SK-N-SH (cell line): ENCODE data around the gene PCP4L1. TPM values are rescaled to one million over a fixed set of nuclear protein-coding genes. Genes with fewer than 3 reads are reported as not detected.

Source experiments
- CTCF ChIA-PET: fragments of 300-600, 350-600 bp; formaldehyde crosslinking; extraction: SDS; loops from one replicate; lab custom pipeline; 2021; lab: Yijun Ruan, JAX
- POLR2A ChIA-PET: fragments of 350-600 bp; sonication (Branson Sonifier 250); formaldehyde crosslinking; extraction: SDS; loops from one replicate; lab custom pipeline; 2020; ENCODE audit warnings: antibody characterized with exemption, inconsistent platforms; lab: Yijun Ruan, JAX
- DNase-seq: peaks from one replicate; pipeline ENCODE4 v3.0.0; 2012
- H2AFZ ChIP-seq: fragments of 200-600 bp; sonication (generic); 2 replicates; pipeline ENCODE4 v1.8.1; 2016; ENCODE audit warnings: antibody characterized with exemption, mild to moderate bottlenecking, low read depth
- H3F3A ChIP-seq: fragments of 200-600 bp; sonication (generic); replicated peaks from 2 replicates; pipeline ENCODE3; 2016; ENCODE audit warnings: antibody characterized with exemption, mild to moderate bottlenecking; ENCODE audit not compliant: insufficient read depth
- H3K27ac ChIP-seq, 2 experiments: fragments of 200-500 bp in 1 of 2; fragments of 200-600 bp in 1 of 2; sonication (Bioruptor generic) in 1 of 2; sonication (generic), shearing (Covaris generic) in 1 of 2; 2 replicates each; pipeline versions ENCODE4 v1.5.1 to v1.6.1; 2014 to 2016; ENCODE audit warnings: low read depth in 2 of 2, inconsistent platforms in 1 of 2, low read length in 1 of 2, mild to moderate bottlenecking in 1 of 2, mixed read lengths in 1 of 2
- H3K27me3 ChIP-seq: fragments of 200-600 bp; sonication (generic), shearing (Covaris generic); 2 replicates; pipeline ENCODE4 v1.6.1; 2016; ENCODE audit warnings: mixed run types; ENCODE audit not compliant: insufficient read depth
- H3K36me3 ChIP-seq, 2 experiments: fragments of 200-500 bp in 1 of 2; fragments of 200-600 bp in 1 of 2; sonication (Bioruptor generic) in 1 of 2; sonication (generic) in 1 of 2; replicated peaks in 1 of 2; 2 replicates each; pipeline versions ENCODE3 to v1.5.1; 2014 to 2016; ENCODE audit warnings: low read length in 1 of 2, mild to moderate bottlenecking in 1 of 2; ENCODE audit not compliant: insufficient read depth in 2 of 2, control insufficient read depth in 1 of 2
- H3K4me1 ChIP-seq, 2 experiments: fragments of 200-500 bp in 1 of 2; fragments of 200-600 bp in 1 of 2; sonication (Bioruptor generic) in 1 of 2; sonication (generic), shearing (Covaris generic) in 1 of 2; 2 replicates each; pipeline versions ENCODE4 v1.5.1 to v1.6.1; 2014 to 2016; ENCODE audit warnings: low read depth in 1 of 2, low read length in 1 of 2, mixed run types in 1 of 2; ENCODE audit not compliant: insufficient read depth in 2 of 2, control insufficient read depth in 1 of 2
- H3K4me2 ChIP-seq: fragments of 200-600 bp; sonication (generic), shearing (Covaris generic); 2 replicates; pipeline ENCODE4 v1.6.1; 2017; ENCODE audit warnings: mixed run types
- H3K4me3 ChIP-seq, 2 experiments: fragments of 200-500 bp in 1 of 2; fragments of 200-600 bp in 1 of 2; sonication (Bioruptor generic) in 1 of 2; sonication (generic), shearing (Covaris generic) in 1 of 2; 2 replicates each; pipeline versions ENCODE4 v1.5.1 to v1.8.1; 2014 to 2016; ENCODE audit warnings: low read depth in 2 of 2, inconsistent platforms in 1 of 2, low read length in 1 of 2, mild to moderate bottlenecking in 1 of 2, mixed read lengths in 1 of 2, moderate library complexity in 1 of 2
- H3K79me2 ChIP-seq: fragments of 200-600 bp; sonication (generic); 2 replicates; pipeline ENCODE4 v1.8.1; 2017; ENCODE audit warnings: mild to moderate bottlenecking; ENCODE audit not compliant: insufficient read depth
- H3K9ac ChIP-seq: fragments of 200-600 bp; sonication (generic); 2 replicates; pipeline ENCODE4 v1.6.1; 2017; ENCODE audit warnings: mixed run types
- H3K9me2 ChIP-seq: fragments of 200-600 bp; sonication (generic); 2 replicates; pipeline ENCODE4 v1.6.1; 2017; ENCODE audit warnings: mixed run types
- H3K9me3 ChIP-seq: fragments of 200-600 bp; sonication (generic); 2 replicates; pipeline ENCODE4 v1.6.1; 2017; ENCODE audit warnings: mixed run types, mild to moderate bottlenecking, moderate library complexity
- H4K20me1 ChIP-seq: fragments of 200-600 bp; sonication (generic); 2 replicates; pipeline ENCODE4 v1.6.1; 2017; ENCODE audit warnings: mild to moderate bottlenecking, mixed run types; ENCODE audit not compliant: insufficient read depth
- ELF1 ChIP-seq: IDR thresholded peaks from 2 replicates; pipeline ENCODE4 v1.4.0; 2012
- EP300 ChIP-seq, 2 experiments: IDR thresholded peaks; 2 replicates each; pipeline versions ENCODE4 v1.4.0 to v1.6.1; 2012; ENCODE audit warnings: borderline replicate concordance in 1 of 2, low read depth in 1 of 2, low read length in 1 of 2
- EZH2phosphoT487 ChIP-seq: fragments of 200-600 bp; sonication (generic); IDR thresholded peaks from 2 replicates; pipeline ENCODE4 v1.6.1; 2017; ENCODE audit warnings: low read depth, mixed run types, mild to moderate bottlenecking, antibody characterized with exemption, moderate library complexity, borderline replicate concordance
- FOSL2 ChIP-seq: IDR thresholded peaks from 2 replicates; pipeline ENCODE4 v1.4.0; 2012; ENCODE audit warnings: low read depth, mild to moderate bottlenecking, moderate library complexity, borderline replicate concordance
- FOXJ3 ChIP-seq: sonication (generic); formaldehyde crosslinking; IDR thresholded peaks from 2 replicates; pipeline ENCODE4 v1.5.1; 2020; ENCODE audit warnings: mild to moderate bottlenecking, missing genetic modification reagents
- FOXM1 ChIP-seq: IDR thresholded peaks from 2 replicates; pipeline ENCODE4 v1.4.0; 2012; ENCODE audit warnings: low read depth, mild to moderate bottlenecking
- GABPA ChIP-seq: IDR thresholded peaks from 2 replicates; pipeline ENCODE4 v1.4.0; 2012; ENCODE audit warnings: low read depth, mild to moderate bottlenecking
- GATA2 ChIP-seq: sonication (generic); formaldehyde crosslinking; IDR thresholded peaks from 2 replicates; pipeline ENCODE4 v1.5.0; 2020; ENCODE audit warnings: mild to moderate bottlenecking, missing genetic modification reagents
- JUND ChIP-seq: IDR thresholded peaks from 2 replicates; pipeline ENCODE4 v1.4.0; 2012
- MEF2A ChIP-seq: IDR thresholded peaks from 2 replicates; pipeline ENCODE4 v1.4.0; 2012; ENCODE audit warnings: low read depth, borderline replicate concordance
- MXI1 ChIP-seq: IDR thresholded peaks from 2 replicates; pipeline ENCODE4 v1.6.1; 2012; ENCODE audit warnings: mild to moderate bottlenecking, low read depth, low read length, improper control_type of control experiment
- NFIC ChIP-seq: IDR thresholded peaks from 2 replicates; pipeline ENCODE4 v1.4.0; 2012; ENCODE audit warnings: borderline replicate concordance
- NRF1 ChIP-seq: IDR thresholded peaks from 2 replicates; pipeline ENCODE4 v1.6.1; 2012; ENCODE audit warnings: low read depth, mild to moderate bottlenecking, low read length
- RCOR1 ChIP-seq: fragments of 150-350 bp; IDR thresholded peaks from 2 replicates; pipeline ENCODE4 v1.6.1; 2017; ENCODE audit warnings: antibody characterized with exemption, low read length
- RXRA ChIP-seq: IDR thresholded peaks from 2 replicates; pipeline ENCODE4 v1.4.0; 2012; ENCODE audit warnings: low read depth, mild to moderate bottlenecking, borderline replicate concordance
- TAF1 ChIP-seq: IDR thresholded peaks from 2 replicates; pipeline ENCODE4 v1.6.1; 2012; ENCODE audit warnings: low read depth, mild to moderate bottlenecking, low read length, moderate library complexity, borderline replicate concordance
- TCF12 ChIP-seq: IDR thresholded peaks from 2 replicates; pipeline ENCODE4 v1.4.0; 2012
- YY1 ChIP-seq: IDR thresholded peaks from 2 replicates; pipeline ENCODE4 v1.4.0; 2012; ENCODE audit warnings: low read depth, mild to moderate bottlenecking
- WGBS: methylation state at CpG from one replicate; pipeline ENCODE4 v1.1.6; 2017; ENCODE audit warnings: low lambda C conversion rate; 5-methylcytosine and 5-hydroxymethylcytosine counted together
- polyA plus RNA-seq, 3 experiments: library from polyadenylated mRNA; depleted of rRNA; stranded (reverse); fragments of >200 nt; gene quantifications; 2 replicates each; pipeline ENCODE4 v1.2.3, GENCODE V29; 2012
- TF ChIP-seq, protein P1 (sequence below): IDR thresholded peaks from 2 replicates; pipeline ENCODE4 v1.4.0; 2012; ENCODE audit warnings: low read depth
- TF ChIP-seq, protein P2 (sequence below): fragments of 150-350 bp; IDR thresholded peaks from 2 replicates; pipeline ENCODE4 v1.6.1; 2016; ENCODE audit warnings: mild to moderate bottlenecking, low read depth, low read length
- TF ChIP-seq, protein P3 (sequence below): IDR thresholded peaks from 2 replicates; pipeline ENCODE4 v1.6.1; 2012; ENCODE audit warnings: mild to moderate bottlenecking, low read depth, low read length, moderate library complexity
- TF ChIP-seq, protein P4 (sequence below): IDR thresholded peaks from 2 replicates; pipeline ENCODE4 v1.4.0; 2012; ENCODE audit warnings: low read depth, borderline replicate concordance
- TF ChIP-seq, protein P5 (sequence below): IDR thresholded peaks from 2 replicates; pipeline ENCODE4; 2012
- TF ChIP-seq, protein P6 (sequence below): fragments of 150-350 bp; IDR thresholded peaks from 2 replicates; pipeline ENCODE4 v1.6.1; 2017; ENCODE audit warnings: antibody characterized with exemption, low read length, low read depth, borderline replicate concordance

PCP4L1 gene
- polyA plus RNA-seq, 1 of the 3 experiments (the other 2 are of a cell fraction): not detected

DNA sequence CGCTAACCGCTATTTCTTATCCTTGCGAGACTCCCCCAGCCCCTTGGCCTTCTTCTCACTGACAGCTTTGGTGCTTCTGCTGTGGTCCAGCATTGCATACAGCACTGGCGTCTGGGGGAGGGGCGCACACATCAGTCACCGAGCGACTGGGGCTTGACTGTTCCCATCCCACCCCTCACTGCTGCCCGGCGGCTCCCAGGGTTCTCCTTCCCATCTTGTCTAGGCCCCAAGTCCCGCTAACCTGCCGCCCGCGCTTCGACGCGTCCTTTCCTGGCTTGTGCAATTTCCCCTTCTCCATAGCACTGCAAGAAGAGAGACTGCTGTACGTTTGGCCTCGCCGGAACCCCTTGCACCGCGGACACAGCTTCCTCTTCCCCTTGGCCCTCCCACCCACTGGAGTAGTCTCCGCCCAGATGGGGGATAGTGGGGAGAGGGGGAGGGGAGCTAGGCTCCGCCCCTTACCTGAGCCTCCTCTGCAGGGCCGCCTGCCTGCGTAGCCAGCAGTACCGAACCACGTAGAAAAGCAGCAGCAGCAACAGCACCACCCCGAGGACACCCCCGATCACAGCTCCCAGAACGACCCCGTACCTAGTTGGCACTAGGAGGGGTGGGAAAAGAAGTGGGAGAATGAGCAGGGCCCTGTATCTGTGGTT is 47.4 kb downstream of the PCP4L1 start:
- Histone ChIP-seq H3K4me2 (peak overlapping the region; percentile 91), H3F3A (peaks cover 8% of the 10 kb centered on the region), H3K79me2 (no peaks in the 10 kb centered on the region), H3K4me3 (peak overlapping the region; percentile 71 to 79), H3K36me3 (no peaks in the 10 kb centered on the region), H4K20me1 (no peaks in the 10 kb centered on the region), H3K27me3 (no peaks in the 10 kb centered on the region), H3K9ac (peak overlapping the region; percentile 62), H2AFZ (peak overlapping the region; percentile 93), H3K4me1 (peaks cover 0 to 11% of the 10 kb centered on the region in 2 experiments; a peak in 2 of 4 replicates), H3K9me2 (no peaks in the 10 kb centered on the region), H3K27ac (0 out of 4 replicates have a peak overlapping the region, but pooled peaks of 1 of the 2 experiments have one; percentile 8), H3K9me3 (no peaks in the 10 kb centered on the region)
- ChIA-PET POLR2A (interaction anchor here (0.7 to 1.6 kb wide), 5 partner anchors 8 to 109 kb away, joined by 3 to 16 read pairs (median 4); partner anchors contain the start of gene SDHC), CTCF (interaction anchor here (0.9 to 2.7 kb wide), 15 partner anchors 9 to 114 kb away, joined by 3 to 16 read pairs (median 4); partner anchors contain the start of genes APOA2, SDHC and TOMM40L)
- WGBS: 33% methylated on average over 30 of the region's 31 CpGs
- DNase-seq: peak; percentile 91
- TF ChIP-seq MEF2A (no peak), ELF1 (no peak), FOXM1 (no peak), YY1 (no peak), RCOR1 (no peak), RXRA (no peak), EZH2phosphoT487 (no peak), MXI1 (peak; percentile 57; the same call in 1 of the 2 replicates), NFIC (no peak), GABPA (peak; percentile 55), FOXJ3 (CRISPR knock-in tag) (no peak), NRF1 (no peak), TCF12 (no peak), JUND (no peak), FOSL2 (no peak), EP300 (IDR thresholded peaks at IDR 0.05; ENCODE audit: borderline replicate concordance in 1 of 2, low read depth in 1 of 2, low read length in 1 of 2) (no peak), TAF1 (0 out of 2 replicates have a peak, but pooled peaks have one; percentile 20), GATA2 (CRISPR knock-in tag) (no peak)
- TF ChIP-seq, protein P1, sequence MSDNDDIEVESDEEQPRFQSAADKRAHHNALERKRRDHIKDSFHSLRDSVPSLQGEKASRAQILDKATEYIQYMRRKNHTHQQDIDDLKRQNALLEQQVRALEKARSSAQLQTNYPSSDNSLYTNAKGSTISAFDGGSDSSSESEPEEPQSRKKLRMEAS: peak; percentile 46; the same call in 1 of the 2 replicates
- TF ChIP-seq, protein P2, sequence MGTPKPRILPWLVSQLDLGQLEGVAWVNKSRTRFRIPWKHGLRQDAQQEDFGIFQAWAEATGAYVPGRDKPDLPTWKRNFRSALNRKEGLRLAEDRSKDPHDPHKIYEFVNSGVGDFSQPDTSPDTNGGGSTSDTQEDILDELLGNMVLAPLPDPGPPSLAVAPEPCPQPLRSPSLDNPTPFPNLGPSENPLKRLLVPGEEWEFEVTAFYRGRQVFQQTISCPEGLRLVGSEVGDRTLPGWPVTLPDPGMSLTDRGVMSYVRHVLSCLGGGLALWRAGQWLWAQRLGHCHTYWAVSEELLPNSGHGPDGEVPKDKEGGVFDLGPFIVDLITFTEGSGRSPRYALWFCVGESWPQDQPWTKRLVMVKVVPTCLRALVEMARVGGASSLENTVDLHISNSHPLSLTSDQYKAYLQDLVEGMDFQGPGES: no peak
- TF ChIP-seq, protein P3, sequence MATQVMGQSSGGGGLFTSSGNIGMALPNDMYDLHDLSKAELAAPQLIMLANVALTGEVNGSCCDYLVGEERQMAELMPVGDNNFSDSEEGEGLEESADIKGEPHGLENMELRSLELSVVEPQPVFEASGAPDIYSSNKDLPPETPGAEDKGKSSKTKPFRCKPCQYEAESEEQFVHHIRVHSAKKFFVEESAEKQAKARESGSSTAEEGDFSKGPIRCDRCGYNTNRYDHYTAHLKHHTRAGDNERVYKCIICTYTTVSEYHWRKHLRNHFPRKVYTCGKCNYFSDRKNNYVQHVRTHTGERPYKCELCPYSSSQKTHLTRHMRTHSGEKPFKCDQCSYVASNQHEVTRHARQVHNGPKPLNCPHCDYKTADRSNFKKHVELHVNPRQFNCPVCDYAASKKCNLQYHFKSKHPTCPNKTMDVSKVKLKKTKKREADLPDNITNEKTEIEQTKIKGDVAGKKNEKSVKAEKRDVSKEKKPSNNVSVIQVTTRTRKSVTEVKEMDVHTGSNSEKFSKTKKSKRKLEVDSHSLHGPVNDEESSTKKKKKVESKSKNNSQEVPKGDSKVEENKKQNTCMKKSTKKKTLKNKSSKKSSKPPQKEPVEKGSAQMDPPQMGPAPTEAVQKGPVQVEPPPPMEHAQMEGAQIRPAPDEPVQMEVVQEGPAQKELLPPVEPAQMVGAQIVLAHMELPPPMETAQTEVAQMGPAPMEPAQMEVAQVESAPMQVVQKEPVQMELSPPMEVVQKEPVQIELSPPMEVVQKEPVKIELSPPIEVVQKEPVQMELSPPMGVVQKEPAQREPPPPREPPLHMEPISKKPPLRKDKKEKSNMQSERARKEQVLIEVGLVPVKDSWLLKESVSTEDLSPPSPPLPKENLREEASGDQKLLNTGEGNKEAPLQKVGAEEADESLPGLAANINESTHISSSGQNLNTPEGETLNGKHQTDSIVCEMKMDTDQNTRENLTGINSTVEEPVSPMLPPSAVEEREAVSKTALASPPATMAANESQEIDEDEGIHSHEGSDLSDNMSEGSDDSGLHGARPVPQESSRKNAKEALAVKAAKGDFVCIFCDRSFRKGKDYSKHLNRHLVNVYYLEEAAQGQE: no peak
- TF ChIP-seq, protein P4, sequence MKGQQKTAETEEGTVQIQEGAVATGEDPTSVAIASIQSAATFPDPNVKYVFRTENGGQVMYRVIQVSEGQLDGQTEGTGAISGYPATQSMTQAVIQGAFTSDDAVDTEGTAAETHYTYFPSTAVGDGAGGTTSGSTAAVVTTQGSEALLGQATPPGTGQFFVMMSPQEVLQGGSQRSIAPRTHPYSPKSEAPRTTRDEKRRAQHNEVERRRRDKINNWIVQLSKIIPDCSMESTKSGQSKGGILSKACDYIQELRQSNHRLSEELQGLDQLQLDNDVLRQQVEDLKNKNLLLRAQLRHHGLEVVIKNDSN: no peak
- TF ChIP-seq, protein P5, sequence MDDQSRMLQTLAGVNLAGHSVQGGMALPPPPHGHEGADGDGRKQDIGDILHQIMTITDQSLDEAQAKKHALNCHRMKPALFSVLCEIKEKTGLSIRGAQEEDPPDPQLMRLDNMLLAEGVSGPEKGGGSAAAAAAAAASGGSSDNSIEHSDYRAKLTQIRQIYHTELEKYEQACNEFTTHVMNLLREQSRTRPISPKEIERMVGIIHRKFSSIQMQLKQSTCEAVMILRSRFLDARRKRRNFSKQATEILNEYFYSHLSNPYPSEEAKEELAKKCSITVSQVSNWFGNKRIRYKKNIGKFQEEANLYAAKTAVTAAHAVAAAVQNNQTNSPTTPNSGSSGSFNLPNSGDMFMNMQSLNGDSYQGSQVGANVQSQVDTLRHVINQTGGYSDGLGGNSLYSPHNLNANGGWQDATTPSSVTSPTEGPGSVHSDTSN: no peak
- TF ChIP-seq, protein P6, sequence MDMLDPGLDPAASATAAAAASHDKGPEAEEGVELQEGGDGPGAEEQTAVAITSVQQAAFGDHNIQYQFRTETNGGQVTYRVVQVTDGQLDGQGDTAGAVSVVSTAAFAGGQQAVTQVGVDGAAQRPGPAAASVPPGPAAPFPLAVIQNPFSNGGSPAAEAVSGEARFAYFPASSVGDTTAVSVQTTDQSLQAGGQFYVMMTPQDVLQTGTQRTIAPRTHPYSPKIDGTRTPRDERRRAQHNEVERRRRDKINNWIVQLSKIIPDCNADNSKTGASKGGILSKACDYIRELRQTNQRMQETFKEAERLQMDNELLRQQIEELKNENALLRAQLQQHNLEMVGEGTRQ: no peak
